DND-41 (cell line): ENCODE measurements around the gene S100Z.

Experiments
- ATAC-seq: fragments of 200-7000 bp; cut with Tn5 transposase; 3 replicates; pipeline ENCODE4 v1.9.1; 2021; ENCODE audit warnings: low read depth; ENCODE audit not compliant: insufficient read depth
- DNase-seq: peaks from one replicate; pipeline ENCODE4 v3.0.0-alpha.2; 2020
- H2AFZ ChIP-seq: 2 replicates; pipeline ENCODE4 v1.6.0; 2012; ENCODE audit warnings: low read depth, low read length
- H3K27ac ChIP-seq: 2 replicates; pipeline ENCODE4 v1.5.1; 2012; ENCODE audit warnings: low read length, inconsistent platforms
- H3K27me3 ChIP-seq: fragments of 200-600 bp; sonication (generic); 2 replicates; pipeline ENCODE4 v1.6.0; 2012; ENCODE audit warnings: low read length, mild to moderate bottlenecking, inconsistent platforms; ENCODE audit not compliant: insufficient read depth, poor library complexity
- H3K36me3 ChIP-seq: 2 replicates; pipeline ENCODE4 v1.5.1; 2012; ENCODE audit warnings: low read length, inconsistent platforms; ENCODE audit not compliant: insufficient read depth
- H3K4me1 ChIP-seq: 2 replicates; pipeline ENCODE4 v1.5.1; 2012; ENCODE audit warnings: mild to moderate bottlenecking, low read length; ENCODE audit not compliant: insufficient read depth
- H3K4me2 ChIP-seq: 2 replicates; pipeline ENCODE4 v1.6.0; 2012; ENCODE audit warnings: mild to moderate bottlenecking, moderate library complexity, low read length, inconsistent platforms; ENCODE audit not compliant: insufficient read depth
- H3K4me3 ChIP-seq, 2 experiments: fragments of 200-600 bp in 1 of 2; shearing (Covaris generic) in 1 of 2; 2 replicates each; pipeline ENCODE4 v1.5.1; 2012 to 2016; ENCODE audit warnings: inconsistent platforms in 2 of 2, low read length in 2 of 2, mild to moderate bottlenecking in 2 of 2, low read depth in 1 of 2, moderate library complexity in 1 of 2
- H3K79me2 ChIP-seq: 2 replicates; pipeline ENCODE4 v1.6.0; 2012; ENCODE audit warnings: low read length, inconsistent platforms; ENCODE audit not compliant: insufficient read depth
- H3K9ac ChIP-seq: 2 replicates; pipeline ENCODE4 v1.6.0; 2012; ENCODE audit warnings: low read depth, mild to moderate bottlenecking, inconsistent platforms, low read length, moderate library complexity
- H3K9me3 ChIP-seq: 2 replicates; pipeline ENCODE4 v1.5.1; 2012; ENCODE audit warnings: low read length, moderate library complexity, mild to moderate bottlenecking, inconsistent platforms; ENCODE audit not compliant: insufficient read depth, severe bottlenecking
- H4K20me1 ChIP-seq: 2 replicates; pipeline ENCODE4 v1.6.0; 2012; ENCODE audit warnings: low read length; ENCODE audit not compliant: insufficient read depth
- EZH2 ChIP-seq: IDR thresholded peaks from 3 replicates; pipeline ENCODE4 v1.6.1; 2012; ENCODE audit warnings: borderline replicate concordance, low read depth, mild to moderate bottlenecking, moderate library complexity, low read length, inconsistent platforms; ENCODE audit not compliant: severe bottlenecking
- TF ChIP-seq, protein P1 (sequence below): IDR thresholded peaks from 2 replicates; pipeline ENCODE4 v1.5.1; 2012; ENCODE audit warnings: borderline replicate concordance, low read length, moderate library complexity, mild to moderate bottlenecking; ENCODE audit not compliant: poor library complexity, severe bottlenecking; ENCODE audit errors: extremely low read depth

Gene S100Z

DNA sequence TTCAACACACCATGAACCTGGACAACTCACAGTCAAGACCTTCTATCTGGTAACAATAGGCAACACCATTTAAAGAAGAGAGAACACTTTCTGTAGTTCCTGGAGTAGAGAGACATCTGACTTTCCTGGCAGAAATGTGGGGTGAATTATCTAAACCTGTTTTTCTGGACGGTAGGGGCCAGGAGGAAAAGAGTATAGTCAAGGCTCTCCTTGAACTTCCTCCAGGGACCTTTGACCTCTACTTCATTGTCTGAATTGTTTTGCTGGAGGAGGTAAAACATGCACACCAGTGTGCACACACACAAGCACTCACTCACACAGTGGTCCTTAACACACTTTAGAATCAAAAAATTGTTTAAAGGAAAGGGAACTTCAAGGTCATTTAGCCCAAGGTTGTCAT lies 13.2 kb downstream of the S100Z start:
- Histone ChIP-seq H3K79me2 (no peaks in the 10 kb centered on the region), H3K4me1 (no peaks in the 10 kb centered on the region), H3K27ac (no peak overlapping the region), H2AFZ (no peak overlapping the region), H3K4me2 (no peak overlapping the region), H4K20me1 (no peaks in the 10 kb centered on the region), H3K9ac (no peak overlapping the region), H3K9me3 (no peaks in the 10 kb centered on the region), H3K4me3 (no peak overlapping the region), H3K27me3 (no peaks in the 10 kb centered on the region), H3K36me3 (no peaks in the 10 kb centered on the region)
- TF ChIP-seq, protein P1, sequence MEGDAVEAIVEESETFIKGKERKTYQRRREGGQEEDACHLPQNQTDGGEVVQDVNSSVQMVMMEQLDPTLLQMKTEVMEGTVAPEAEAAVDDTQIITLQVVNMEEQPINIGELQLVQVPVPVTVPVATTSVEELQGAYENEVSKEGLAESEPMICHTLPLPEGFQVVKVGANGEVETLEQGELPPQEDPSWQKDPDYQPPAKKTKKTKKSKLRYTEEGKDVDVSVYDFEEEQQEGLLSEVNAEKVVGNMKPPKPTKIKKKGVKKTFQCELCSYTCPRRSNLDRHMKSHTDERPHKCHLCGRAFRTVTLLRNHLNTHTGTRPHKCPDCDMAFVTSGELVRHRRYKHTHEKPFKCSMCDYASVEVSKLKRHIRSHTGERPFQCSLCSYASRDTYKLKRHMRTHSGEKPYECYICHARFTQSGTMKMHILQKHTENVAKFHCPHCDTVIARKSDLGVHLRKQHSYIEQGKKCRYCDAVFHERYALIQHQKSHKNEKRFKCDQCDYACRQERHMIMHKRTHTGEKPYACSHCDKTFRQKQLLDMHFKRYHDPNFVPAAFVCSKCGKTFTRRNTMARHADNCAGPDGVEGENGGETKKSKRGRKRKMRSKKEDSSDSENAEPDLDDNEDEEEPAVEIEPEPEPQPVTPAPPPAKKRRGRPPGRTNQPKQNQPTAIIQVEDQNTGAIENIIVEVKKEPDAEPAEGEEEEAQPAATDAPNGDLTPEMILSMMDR = no peak
- TF ChIP-seq EZH2 = no peak
- no peak for ATAC-seq
- no peak for DNase-seq

DNA sequence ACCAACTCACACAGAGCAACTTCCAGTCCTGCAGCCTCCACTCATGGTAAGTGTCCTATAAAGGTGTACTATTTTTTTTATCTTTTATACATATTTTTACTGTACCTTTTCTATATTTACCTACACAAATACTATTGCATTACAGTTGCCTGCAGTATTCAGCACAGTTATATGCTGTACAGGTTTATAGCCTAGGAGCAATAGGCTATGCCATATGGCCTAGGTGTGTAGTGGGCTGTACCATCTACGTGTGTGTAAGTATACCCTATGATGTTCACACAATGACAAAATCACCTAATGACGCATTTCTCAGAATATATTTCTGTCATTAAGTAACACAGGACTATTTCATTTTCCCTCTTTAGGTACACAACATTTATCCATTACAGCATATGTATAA lies 16.7 kb downstream of the S100Z start:
- Histone ChIP-seq H2AFZ (no peak overlapping the region), H3K9me3 (no peaks in the 10 kb centered on the region), H3K27me3 (no peaks in the 10 kb centered on the region), H3K27ac (no peak overlapping the region), H3K79me2 (no peaks in the 10 kb centered on the region), H4K20me1 (no peaks in the 10 kb centered on the region), H3K36me3 (no peaks in the 10 kb centered on the region), H3K4me3 (no peak overlapping the region), H3K4me2 (no peak overlapping the region), H3K9ac (no peak overlapping the region), H3K4me1 (no peaks in the 10 kb centered on the region)
- no peak for DNase-seq
- no peak for ATAC-seq
- no peak for TF ChIP-seq EZH2
- TF ChIP-seq, protein P1 = no peak

DNA sequence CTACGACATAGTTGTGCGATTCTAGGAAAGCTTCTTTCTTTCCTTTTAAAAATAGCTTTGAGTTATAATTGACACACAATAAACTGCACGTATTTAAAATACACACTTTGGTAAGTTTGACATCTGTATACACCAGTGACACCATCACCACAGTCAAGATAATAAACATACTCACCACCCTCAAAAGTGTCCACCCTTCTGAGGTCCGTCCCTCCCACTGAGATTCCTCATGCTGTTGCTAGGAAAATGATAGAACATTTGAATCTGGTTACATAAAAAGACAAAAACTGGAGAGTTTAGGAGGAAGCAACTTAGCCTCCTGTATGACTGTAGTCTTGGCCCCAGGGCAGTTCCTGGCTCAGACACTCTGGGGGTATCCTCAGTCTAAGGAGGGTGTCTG lies 17.2 kb downstream of the S100Z start:
- Histone ChIP-seq H3K9ac (no peak overlapping the region), H3K9me3 (no peaks in the 10 kb centered on the region), H3K27ac (no peak overlapping the region), H3K4me1 (no peaks in the 10 kb centered on the region), H3K4me2 (no peak overlapping the region), H2AFZ (no peak overlapping the region), H3K36me3 (no peaks in the 10 kb centered on the region), H3K4me3 (no peak overlapping the region), H3K79me2 (no peaks in the 10 kb centered on the region), H3K27me3 (no peaks in the 10 kb centered on the region), H4K20me1 (no peaks in the 10 kb centered on the region)
- no peak for DNase-seq
- no peak for ATAC-seq
- TF ChIP-seq, protein P1 = no peak
- TF ChIP-seq EZH2 = no peak
